ENCODE results near the gene C17orf107. TPM values are rescaled to one million over a fixed set of nuclear protein-coding genes. Genes with fewer than 3 reads are reported as not detected.
"Not testable (repeated sequence)": the region's sequence is repeated elsewhere in the genome, so short reads cannot be mapped to it uniquely, and the experiment has no call there.

The C17orf107 gene
- polyA plus RNA-seq, 1 of the 3 experiments (the other 2 are of a cell fraction): 0.44 TPM

DNA sequence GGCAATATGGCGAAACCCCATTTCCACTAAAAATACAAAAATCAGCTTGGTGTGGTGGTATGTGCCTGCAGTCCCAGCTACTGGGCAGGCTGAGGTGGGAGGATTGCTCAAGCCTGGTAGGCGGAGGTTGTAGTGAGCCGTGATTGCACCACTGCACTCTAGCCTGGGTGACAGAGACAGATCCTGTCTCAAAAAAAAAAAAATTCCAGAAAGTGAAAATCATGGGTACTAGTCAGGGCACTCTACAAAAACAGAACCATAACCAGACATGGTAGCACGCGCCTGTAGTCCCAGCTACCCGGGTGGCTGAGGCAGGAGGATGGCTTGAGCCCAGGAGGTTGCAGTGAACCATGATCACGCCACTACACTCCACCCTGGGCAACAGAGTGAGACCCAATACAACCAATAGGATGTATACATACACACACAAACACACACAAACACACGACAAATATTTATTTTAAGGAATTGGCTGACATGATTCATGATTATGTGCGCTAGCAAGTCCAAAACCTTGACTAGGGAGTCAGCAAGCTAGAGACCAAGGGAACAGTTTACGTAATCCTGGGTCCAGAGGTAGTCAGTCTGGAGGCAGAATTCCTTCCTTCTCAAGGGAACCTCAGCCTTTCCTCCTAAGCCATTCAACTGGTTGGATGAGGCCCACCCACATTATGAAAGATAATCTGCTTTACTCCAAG, 21.2 kb downstream of the C17orf107 start:
- no peak overlapping the region for H3K27ac ChIP-seq (ENCODE audit: low read depth in 2 of 2, low read length in 1 of 2)
- CTCF ChIA-PET: interaction anchor here (0.8 to 2.8 kb wide), 6 partner anchors 9 to 131 kb away, joined by 3 to 12 read pairs (median 6); partner anchors contain the start of genes CAMTA2 and GLTPD2
- POLR2A ChIA-PET: interaction anchor here (1.2 kb wide), 1 partner anchor 11 kb away, joined by 3 read pairs; no protein-coding TSS in a partner anchor

DNA sequence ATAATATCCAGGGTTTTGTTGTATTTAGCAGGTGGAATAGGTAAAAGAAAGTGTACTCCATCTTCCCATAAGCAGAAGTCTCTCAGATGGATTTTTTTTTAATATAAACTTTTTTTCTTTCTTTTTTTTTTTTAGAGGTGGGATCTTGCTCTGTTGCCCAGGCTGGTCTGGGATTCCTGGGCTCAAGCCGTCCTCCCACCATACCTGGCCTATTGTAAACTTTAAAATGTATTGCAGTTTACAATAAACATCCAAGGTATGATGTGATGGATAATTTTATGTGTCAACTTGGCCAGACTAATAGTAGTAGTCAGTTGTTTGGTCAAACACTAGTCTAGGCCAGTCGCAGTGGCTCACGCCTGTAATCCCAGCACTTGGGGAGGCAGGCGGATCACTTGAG, 22.0 kb downstream of the C17orf107 start:
- Histone ChIP-seq H3K9me2 (no peaks in the 10 kb centered on the region), H3F3A (replicated peaks; ENCODE audit: insufficient read depth) (no peaks in the 10 kb centered on the region), H3K27ac (ENCODE audit: low read depth in 2 of 2, low read length in 1 of 2) (no peak overlapping the region), H3K36me3 (replicated peaks in 1 of 2; ENCODE audit: control insufficient read depth in 1 of 2, insufficient read depth in 2 of 2, low read length in 1 of 2) (no peaks in the 10 kb centered on the region), H4K20me1 (ENCODE audit: insufficient read depth) (no peaks in the 10 kb centered on the region), H3K9me3 (no peaks in the 10 kb centered on the region), H3K4me1 (ENCODE audit: control insufficient read depth in 1 of 2, insufficient read depth in 2 of 2, low read depth in 1 of 2, low read length in 1 of 2) (no peaks in the 10 kb centered on the region; a peak in 1 of 4 replicates), H3K79me2 (ENCODE audit: insufficient read depth) (no peaks in the 10 kb centered on the region), H3K4me2 (no peak overlapping the region), H3K4me3 (ENCODE audit: low read depth in 2 of 2, low read length in 1 of 2) (no peak overlapping the region), H2AFZ (ENCODE audit: low read depth) (no peak overlapping the region), H3K9ac (no peak overlapping the region), H3K27me3 (ENCODE audit: insufficient read depth) (no peaks in the 10 kb centered on the region)
- POLR2A ChIA-PET: no interaction called here
- TF ChIP-seq FOXJ3 (CRISPR knock-in tag; IDR thresholded peaks at IDR 0.05) (no peak), CHD2 (IDR thresholded peaks at IDR 0.05; ENCODE audit: low read length, partially characterized antibody) (no peak), RXRA (IDR thresholded peaks at IDR 0.05; ENCODE audit: borderline replicate concordance, low read depth) (no peak), CTCF (IDR thresholded peaks at IDR 0.05) (no peak)
- no peak for DNase-seq
- 86% methylated on average over 4 of the region's 4 CpGs for WGBS (ENCODE audit: low lambda C conversion rate)
- CTCF ChIA-PET: interaction anchor here (1.6 to 2.8 kb wide), 2 partner anchors 12 to 17 kb away, joined by 6 to 12 read pairs; no protein-coding TSS in a partner anchor

More for the DNA sequence above, 21.2 kb downstream of the C17orf107 start:
- Histone ChIP-seq H3K4me2 (no peak overlapping the region), H3K9me2 (no peaks in the 10 kb centered on the region), H2AFZ (ENCODE audit: low read depth) (no peak overlapping the region), H3K9me3 (no peaks in the 10 kb centered on the region), H3F3A (replicated peaks; ENCODE audit: insufficient read depth) (no peaks in the 10 kb centered on the region), H3K36me3 (replicated peaks in 1 of 2; ENCODE audit: control insufficient read depth in 1 of 2, insufficient read depth in 2 of 2, low read length in 1 of 2) (no peaks in the 10 kb centered on the region), H3K4me1 (ENCODE audit: control insufficient read depth in 1 of 2, insufficient read depth in 2 of 2, low read depth in 1 of 2, low read length in 1 of 2) (no peaks in the 10 kb centered on the region; a peak in 1 of 4 replicates), H3K4me3 (ENCODE audit: low read depth in 2 of 2, low read length in 1 of 2) (no peak overlapping the region), H3K27me3 (ENCODE audit: insufficient read depth) (no peaks in the 10 kb centered on the region), H3K79me2 (ENCODE audit: insufficient read depth) (no peaks in the 10 kb centered on the region), H3K9ac (no peak overlapping the region), H4K20me1 (ENCODE audit: insufficient read depth) (no peaks in the 10 kb centered on the region)
- DNase-seq: no peak
- no peak for TF ChIP-seq TEAD4 (IDR thresholded peaks at IDR 0.05; ENCODE audit: borderline replicate concordance, insufficient read depth)
- 89% methylated on average over 10 of the region's 10 CpGs for WGBS (ENCODE audit: low lambda C conversion rate)

- H3K27ac ChIP-seq (ENCODE audit: low read depth in 2 of 2, low read length in 1 of 2); H2AFZ ChIP-seq (ENCODE audit: low read depth); H3K27me3 ChIP-seq (ENCODE audit: insufficient read depth); H3K9me2 ChIP-seq; H3K4me3 ChIP-seq (ENCODE audit: low read depth in 2 of 2, low read length in 1 of 2); H4K20me1 ChIP-seq (ENCODE audit: insufficient read depth); H3K4me1 ChIP-seq (ENCODE audit: control insufficient read depth in 1 of 2, insufficient read depth in 2 of 2, low read depth in 1 of 2, low read length in 1 of 2); DNase-seq; H3F3A ChIP-seq (replicated peaks; ENCODE audit: insufficient read depth); H3K9ac ChIP-seq; H3K9me3 ChIP-seq; H3K36me3 ChIP-seq (replicated peaks in 1 of 2; ENCODE audit: control insufficient read depth in 1 of 2, insufficient read depth in 2 of 2, low read length in 1 of 2); H3K79me2 ChIP-seq (ENCODE audit: insufficient read depth); H3K4me2 ChIP-seq: not testable (repeated sequence)
- POLR2A ChIA-PET: interaction anchor here (0.5 to 0.6 kb wide), 2 partner anchors 100 to 187 kb away, joined by 3 read pairs; partner anchors contain the start of gene ZMYND15
- CTCF ChIA-PET: interaction anchor here (1.4 kb wide), 1 partner anchor 18 kb away, joined by 9 read pairs; no protein-coding TSS in a partner anchor
- 91% methylated on average over 24 of the region's 24 CpGs for WGBS (ENCODE audit: low lambda C conversion rate)
Measured at GRCh38 chr17:4926577-4927335, 27.4 kb downstream of the C17orf107 start.
